DOHH2 (cell line): Measurements from ENCODE around the gene SPRR3.

Experiments
- H3F3A ChIP-seq: fragments of 200-600 bp; sonication (generic), shearing (Covaris generic); 2 replicates; pipeline ENCODE4 v1.6.0; 2016; ENCODE audit warnings: antibody characterized with exemption, mild to moderate bottlenecking; ENCODE audit not compliant: control insufficient read depth, insufficient read depth
- H3K27ac ChIP-seq: fragments of 200-600 bp; sonication (generic); 2 replicates; pipeline ENCODE4 v1.5.1; 2014; ENCODE audit warnings: low read depth, mild to moderate bottlenecking, low read length, moderate library complexity
- H3K27me3 ChIP-seq: fragments of 200-600 bp; sonication (generic); 2 replicates; pipeline ENCODE4 v1.6.1; 2014; ENCODE audit warnings: mild to moderate bottlenecking, low read length, mixed read lengths; ENCODE audit not compliant: control insufficient read depth
- H3K36me3 ChIP-seq: fragments of 200-600 bp; sonication (generic); 2 replicates; pipeline ENCODE4 v1.6.1; 2014; ENCODE audit warnings: mild to moderate bottlenecking, low read length, moderate library complexity, mixed read lengths; ENCODE audit not compliant: control insufficient read depth
- H3K4me1 ChIP-seq: fragments of 200-600 bp; sonication (generic); 2 replicates; pipeline ENCODE4 v1.6.1; 2014; ENCODE audit warnings: mild to moderate bottlenecking, low read length, mixed read lengths; ENCODE audit not compliant: control insufficient read depth
- H3K4me2 ChIP-seq: fragments of 200-600 bp; sonication (generic); 2 replicates; pipeline ENCODE4 v1.6.0; 2014; ENCODE audit warnings: mild to moderate bottlenecking, low read length, moderate library complexity
- H3K4me3 ChIP-seq: fragments of 200-600 bp; sonication (generic); 2 replicates; pipeline ENCODE4 v1.5.1; 2014; ENCODE audit warnings: mild to moderate bottlenecking, low read length, mixed read lengths
- H3K79me2 ChIP-seq: fragments of 200-600 bp; sonication (generic); 2 replicates; pipeline ENCODE4 v1.6.1; 2014; ENCODE audit warnings: mild to moderate bottlenecking, low read length, mixed read lengths; ENCODE audit not compliant: control insufficient read depth
- H3K9me2 ChIP-seq: fragments of 200-600 bp; sonication (generic); replicated peaks from 2 replicates; pipeline ENCODE4 v1.6.1; 2014; ENCODE audit warnings: mild to moderate bottlenecking, low read length, mixed read lengths; ENCODE audit not compliant: control insufficient read depth
- H3K9me3 ChIP-seq: fragments of 200-600 bp; sonication (generic); 2 replicates; pipeline ENCODE4 v1.6.1; 2014; ENCODE audit warnings: antibody characterized with exemption, low read length, mixed read lengths; ENCODE audit not compliant: control insufficient read depth, insufficient read depth
- H4K20me1 ChIP-seq: fragments of 200-600 bp; sonication (generic); 2 replicates; pipeline ENCODE4 v1.6.0; 2014; ENCODE audit warnings: low read depth, mild to moderate bottlenecking, antibody characterized with exemption, low read length, moderate library complexity; ENCODE audit not compliant: control insufficient read depth, insufficient read depth
- CTCF ChIP-seq: fragments of 200-600 bp; sonication (generic); IDR thresholded peaks from one replicate; pipeline ENCODE4 v1.5.1; 2014; ENCODE audit warnings: antibody characterized with exemption, mild to moderate bottlenecking, low read depth, low read length; ENCODE audit not compliant: poor library complexity, severe bottlenecking
- EZH2phosphoT487 ChIP-seq: fragments of 200-600 bp; sonication (generic); IDR thresholded peaks from 2 replicates; pipeline ENCODE4 v1.6.1; 2017; ENCODE audit warnings: borderline replicate concordance, mild to moderate bottlenecking, antibody characterized with exemption, low read length, moderate library complexity, mixed read lengths

Gene SPRR3

GRCh38 chr1:152983234-152983633 is 18.3 kb upstream of the SPRR3 start:
- no peak overlapping the region for H3K27ac ChIP-seq
- no peaks in the 10 kb centered on the region for H3K4me1 ChIP-seq
- H3K9me2 ChIP-seq, result no peaks in the 10 kb centered on the region
- no peaks in the 10 kb centered on the region for H3F3A ChIP-seq
- no peaks in the 10 kb centered on the region for H3K36me3 ChIP-seq
- H3K79me2 ChIP-seq, result no peaks in the 10 kb centered on the region
- no peaks in the 10 kb centered on the region for H3K9me3 ChIP-seq
- H4K20me1 ChIP-seq, result no peaks in the 10 kb centered on the region
- TF ChIP-seq CTCF (no peak), EZH2phosphoT487 (no peak)
- H3K4me2 ChIP-seq, result no peak overlapping the region
- no peak overlapping the region for H3K4me3 ChIP-seq
- no peaks in the 10 kb centered on the region for H3K27me3 ChIP-seq

- no peaks in the 10 kb centered on the region for H3K9me2 ChIP-seq
- H3K4me2 ChIP-seq, result no peak within 1 kb of the TSS
- H3K79me2 ChIP-seq, result no peaks in the 10 kb centered on the region
- no peaks in the 10 kb centered on the region for H3K4me1 ChIP-seq
- H3K36me3 ChIP-seq, result no peaks in the 10 kb centered on the region
- TF ChIP-seq EZH2phosphoT487, result no peak
- no peak for TF ChIP-seq CTCF
- no peaks in the 10 kb centered on the region for H3F3A ChIP-seq
- H3K27ac ChIP-seq, result no peak within 1 kb of the TSS
- H4K20me1 ChIP-seq, result no peaks in the 10 kb centered on the region
- no peaks in the 10 kb centered on the region for H3K27me3 ChIP-seq
- H3K4me3 ChIP-seq, result no peak within 1 kb of the TSS
- H3K9me3 ChIP-seq, result no peaks in the 10 kb centered on the region
Measured at GRCh38 chr1:152983743-152984142, 17.8 kb upstream of the SPRR3 start, which contains the start of gene SPRR1A. SPRR1A (plus strand) TSS chr1:152984081; CDS start chr1:152985231, 1,150 bp downstream.

- TF ChIP-seq EZH2phosphoT487 (no peak), CTCF (no peak)
Measured at GRCh38 chr1:152986578-152986977, 15.0 kb upstream of the SPRR3 start.

GRCh38 chr1:152993186-152993585 is 8.4 kb upstream of the SPRR3 start:
- Histone ChIP-seq H3K79me2 (no peaks in the 10 kb centered on the region), H3F3A (no peaks in the 10 kb centered on the region), H3K9me2 (no peaks in the 10 kb centered on the region), H3K4me2 (no peak overlapping the region), H3K27me3 (no peaks in the 10 kb centered on the region), H4K20me1 (no peaks in the 10 kb centered on the region), H3K4me1 (no peaks in the 10 kb centered on the region), H3K9me3 (no peaks in the 10 kb centered on the region), H3K27ac (no peak overlapping the region), H3K36me3 (no peaks in the 10 kb centered on the region), H3K4me3 (no peak overlapping the region)
- TF ChIP-seq EZH2phosphoT487 (no peak), CTCF (no peak)

More at GRCh38 chr1:152986578-152986977, 15.0 kb upstream of the SPRR3 start:
- Histone ChIP-seq H3K4me2 (no peak overlapping the region), H4K20me1 (no peaks in the 10 kb centered on the region), H3K36me3 (no peaks in the 10 kb centered on the region), H3K9me2 (no peaks in the 10 kb centered on the region), H3K27me3 (no peaks in the 10 kb centered on the region), H3F3A (no peaks in the 10 kb centered on the region), H3K9me3 (no peaks in the 10 kb centered on the region), H3K79me2 (no peaks in the 10 kb centered on the region), H3K4me3 (no peak overlapping the region), H3K27ac (no peak overlapping the region), H3K4me1 (no peaks in the 10 kb centered on the region)
